GM12875 (cell line): ENCODE results near the gene MICAL3.

Source experiments
- H3K4me3 ChIP-seq: one replicate; pipeline ENCODE4 v1.5.1; 2011; ENCODE audit warnings: low read depth, low read length, control low read depth
- TF ChIP-seq, protein P1 (sequence below): IDR thresholded peaks from 2 replicates; pipeline ENCODE4 v1.5.1; 2011; ENCODE audit warnings: low read depth, mild to moderate bottlenecking, control low read depth, inconsistent platforms, low read length, moderate library complexity, borderline replicate concordance; ENCODE audit not compliant: insufficient read depth

Gene MICAL3

DNA sequence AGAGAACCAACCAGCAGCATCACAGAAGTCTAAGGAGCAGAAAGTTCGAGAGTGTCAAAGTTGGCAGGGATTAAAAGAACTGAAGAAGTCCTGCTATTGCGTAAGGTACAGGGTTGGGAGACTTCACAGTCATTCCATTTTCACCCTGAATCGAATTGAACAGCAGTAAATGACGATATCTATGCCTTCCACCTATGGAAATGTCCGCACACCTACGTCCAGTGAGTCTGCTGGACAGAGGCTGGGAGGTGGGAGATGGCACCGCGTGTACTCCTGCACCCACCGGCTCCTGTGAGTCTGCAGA is 116.7 kb downstream of the MICAL3 start:
- TF ChIP-seq, protein P1, sequence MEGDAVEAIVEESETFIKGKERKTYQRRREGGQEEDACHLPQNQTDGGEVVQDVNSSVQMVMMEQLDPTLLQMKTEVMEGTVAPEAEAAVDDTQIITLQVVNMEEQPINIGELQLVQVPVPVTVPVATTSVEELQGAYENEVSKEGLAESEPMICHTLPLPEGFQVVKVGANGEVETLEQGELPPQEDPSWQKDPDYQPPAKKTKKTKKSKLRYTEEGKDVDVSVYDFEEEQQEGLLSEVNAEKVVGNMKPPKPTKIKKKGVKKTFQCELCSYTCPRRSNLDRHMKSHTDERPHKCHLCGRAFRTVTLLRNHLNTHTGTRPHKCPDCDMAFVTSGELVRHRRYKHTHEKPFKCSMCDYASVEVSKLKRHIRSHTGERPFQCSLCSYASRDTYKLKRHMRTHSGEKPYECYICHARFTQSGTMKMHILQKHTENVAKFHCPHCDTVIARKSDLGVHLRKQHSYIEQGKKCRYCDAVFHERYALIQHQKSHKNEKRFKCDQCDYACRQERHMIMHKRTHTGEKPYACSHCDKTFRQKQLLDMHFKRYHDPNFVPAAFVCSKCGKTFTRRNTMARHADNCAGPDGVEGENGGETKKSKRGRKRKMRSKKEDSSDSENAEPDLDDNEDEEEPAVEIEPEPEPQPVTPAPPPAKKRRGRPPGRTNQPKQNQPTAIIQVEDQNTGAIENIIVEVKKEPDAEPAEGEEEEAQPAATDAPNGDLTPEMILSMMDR = no peak
- no peak overlapping the region for H3K4me3 ChIP-seq

DNA sequence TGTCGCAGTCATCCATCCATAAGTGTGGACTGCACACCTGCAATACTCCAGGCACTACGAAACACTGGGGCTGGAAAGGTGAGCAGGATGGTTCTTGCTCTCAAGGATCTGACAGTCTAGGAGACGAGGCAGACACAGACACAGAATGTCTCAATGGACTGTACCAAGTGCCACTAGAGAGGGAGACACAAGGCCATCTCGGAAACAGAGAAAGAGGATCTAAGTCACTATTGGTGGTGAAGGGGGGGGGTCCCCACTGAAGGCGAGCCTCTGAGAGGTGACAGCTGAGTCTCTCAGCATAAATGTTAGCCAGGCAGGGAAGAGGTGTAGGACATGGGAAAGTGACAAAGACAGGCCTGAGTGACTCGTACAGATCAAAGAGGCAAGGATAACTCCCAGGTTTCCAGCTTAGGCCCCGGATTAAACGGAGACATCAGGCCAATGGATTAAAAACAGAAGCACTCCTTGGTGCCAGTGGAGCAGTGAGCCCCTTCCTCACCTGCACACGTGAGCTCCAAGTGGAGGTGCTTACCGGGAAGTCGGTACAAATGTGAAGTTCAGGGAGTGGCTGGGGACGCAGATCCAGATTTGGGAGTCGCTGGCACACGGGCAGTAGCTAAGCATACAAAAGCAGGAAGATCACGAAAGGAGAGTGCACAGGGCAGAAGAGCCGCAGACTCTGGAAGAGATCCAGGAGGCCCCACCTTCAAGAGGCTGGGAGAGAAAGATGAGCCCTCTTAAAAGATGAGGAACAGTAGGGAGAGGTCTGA is 117.2 kb downstream of the MICAL3 start:
- H3K4me3 ChIP-seq = no peak overlapping the region
- TF ChIP-seq, protein P1 = no peak

DNA sequence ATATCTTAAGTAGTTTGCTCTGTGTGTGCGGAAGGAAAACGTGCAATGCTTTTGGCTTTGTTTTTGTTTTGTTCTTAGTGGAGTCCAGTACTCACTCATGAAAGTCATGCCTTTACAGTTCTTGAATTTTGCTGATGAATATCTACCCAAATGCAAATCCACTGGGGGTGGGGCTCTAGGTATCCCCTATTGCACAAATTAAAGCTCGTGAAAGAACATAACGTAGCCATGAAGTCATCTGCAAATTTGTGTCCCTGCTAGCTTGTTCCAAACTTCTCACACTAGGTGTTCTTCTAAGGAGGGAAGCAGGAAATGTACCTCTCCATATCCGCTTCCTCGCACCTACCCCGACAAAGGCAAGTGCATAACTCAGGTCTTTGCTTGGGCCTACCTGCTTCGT is 118.9 kb downstream of the MICAL3 start:
- TF ChIP-seq, protein P1 = no peak
- no peak overlapping the region for H3K4me3 ChIP-seq

DNA sequence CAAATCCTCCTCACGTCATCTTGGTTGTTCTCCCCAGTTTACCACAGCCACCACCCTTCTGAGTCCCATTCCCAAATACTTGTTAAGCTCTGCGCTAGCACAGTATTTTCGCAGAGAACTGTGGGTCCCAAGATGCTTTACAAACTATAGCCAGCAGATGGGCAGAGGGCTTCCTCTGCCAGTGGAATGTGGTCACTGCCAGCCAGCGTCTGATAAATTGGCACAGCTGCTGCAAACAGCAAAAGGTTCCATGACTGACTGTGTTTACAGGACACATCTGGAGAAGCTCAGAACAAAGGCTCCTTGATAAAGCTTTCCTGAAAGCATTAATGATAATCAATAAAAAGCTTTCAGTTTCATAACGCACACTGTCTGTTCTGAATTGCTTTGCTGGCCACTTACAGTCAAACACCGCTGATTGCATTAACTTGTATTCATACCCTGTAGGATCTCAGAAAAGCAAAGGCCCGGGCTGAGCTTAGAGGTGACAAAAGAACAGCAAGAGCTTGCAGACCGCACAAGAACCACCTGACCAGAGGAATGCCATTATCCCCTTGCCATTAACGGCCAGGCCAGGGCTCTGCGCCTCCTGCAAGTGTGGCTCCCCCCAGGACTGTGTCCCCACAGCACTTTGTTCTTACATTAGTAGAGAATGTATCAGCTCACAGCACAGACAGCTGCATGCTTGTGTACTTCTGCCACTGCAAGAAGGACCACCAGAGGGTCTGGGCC is 120.6 kb downstream of the MICAL3 start:
- H3K4me3 ChIP-seq = no peak overlapping the region
- TF ChIP-seq, protein P1 = no peak

DNA sequence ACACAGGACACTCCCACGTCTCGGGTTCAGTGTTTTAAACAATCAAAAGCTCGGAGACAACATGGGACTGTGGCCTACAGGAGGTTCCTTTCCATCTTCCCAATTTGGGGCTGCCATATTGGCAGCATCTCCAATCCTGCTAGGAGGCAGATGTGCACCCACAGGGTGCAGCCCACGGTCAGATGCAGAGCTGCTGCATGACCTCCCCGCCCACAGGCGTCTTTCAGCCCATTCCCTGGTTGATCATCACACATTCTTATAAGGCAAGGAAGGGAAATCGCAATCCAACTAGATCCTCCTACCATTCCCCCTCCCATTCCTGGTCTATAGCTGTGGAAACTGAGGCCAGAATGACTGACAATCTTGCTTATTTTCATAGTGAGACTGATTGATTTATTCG is 121.4 kb downstream of the MICAL3 start:
- no peak overlapping the region for H3K4me3 ChIP-seq
- TF ChIP-seq, protein P1 = no peak

DNA sequence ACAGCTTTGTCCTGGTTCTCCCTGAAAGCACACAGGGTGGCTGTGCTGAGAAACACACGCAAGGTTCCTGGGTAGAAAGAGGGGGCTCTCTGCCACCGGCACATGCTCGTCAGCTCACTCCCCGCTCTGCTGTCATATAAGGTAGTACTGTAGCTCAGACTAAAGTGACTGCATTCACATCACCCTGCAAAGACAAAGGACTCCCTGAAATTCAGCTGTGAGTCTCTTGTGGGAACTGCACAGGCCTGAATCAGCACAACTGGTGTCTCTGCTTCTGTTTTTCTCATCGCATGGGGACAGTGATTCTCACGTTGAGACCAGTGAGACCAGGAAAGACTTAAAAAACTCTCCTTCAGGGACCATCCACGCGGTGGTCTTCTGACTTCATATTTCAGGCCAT is 126.0 kb downstream of the MICAL3 start:
- H3K4me3 ChIP-seq = no peak overlapping the region
- TF ChIP-seq, protein P1 = no peak

DNA sequence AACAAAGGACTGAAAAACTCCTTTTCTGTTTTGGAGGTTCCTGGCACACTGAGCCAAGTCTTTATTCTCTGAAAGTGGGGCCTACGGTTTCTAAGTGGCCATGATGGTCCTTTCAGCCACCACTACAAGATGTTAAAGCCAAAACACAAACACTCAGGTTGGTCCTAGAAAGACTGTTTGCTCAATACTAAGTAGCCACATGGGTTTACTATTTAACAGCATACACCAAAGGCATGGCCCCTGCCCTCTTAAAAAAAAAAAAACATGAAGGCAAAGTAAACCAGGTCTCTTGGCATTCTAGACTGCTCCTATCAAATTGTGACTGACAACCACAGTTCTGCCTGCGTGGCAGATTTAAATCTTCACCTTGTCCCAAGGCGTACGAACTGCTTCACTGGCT is 126.5 kb downstream of the MICAL3 start:
- H3K4me3 ChIP-seq = no peak overlapping the region
- TF ChIP-seq, protein P1 = no peak
